ENCODE measurements around the gene TRERF1. TPM values are rescaled to one million over a fixed set of nuclear protein-coding genes. Genes with fewer than 3 reads are reported as not detected.

Gene TRERF1
- total RNA-seq, 2 donors from 2014 or later = 3.5 to 3.8 TPM

DNA sequence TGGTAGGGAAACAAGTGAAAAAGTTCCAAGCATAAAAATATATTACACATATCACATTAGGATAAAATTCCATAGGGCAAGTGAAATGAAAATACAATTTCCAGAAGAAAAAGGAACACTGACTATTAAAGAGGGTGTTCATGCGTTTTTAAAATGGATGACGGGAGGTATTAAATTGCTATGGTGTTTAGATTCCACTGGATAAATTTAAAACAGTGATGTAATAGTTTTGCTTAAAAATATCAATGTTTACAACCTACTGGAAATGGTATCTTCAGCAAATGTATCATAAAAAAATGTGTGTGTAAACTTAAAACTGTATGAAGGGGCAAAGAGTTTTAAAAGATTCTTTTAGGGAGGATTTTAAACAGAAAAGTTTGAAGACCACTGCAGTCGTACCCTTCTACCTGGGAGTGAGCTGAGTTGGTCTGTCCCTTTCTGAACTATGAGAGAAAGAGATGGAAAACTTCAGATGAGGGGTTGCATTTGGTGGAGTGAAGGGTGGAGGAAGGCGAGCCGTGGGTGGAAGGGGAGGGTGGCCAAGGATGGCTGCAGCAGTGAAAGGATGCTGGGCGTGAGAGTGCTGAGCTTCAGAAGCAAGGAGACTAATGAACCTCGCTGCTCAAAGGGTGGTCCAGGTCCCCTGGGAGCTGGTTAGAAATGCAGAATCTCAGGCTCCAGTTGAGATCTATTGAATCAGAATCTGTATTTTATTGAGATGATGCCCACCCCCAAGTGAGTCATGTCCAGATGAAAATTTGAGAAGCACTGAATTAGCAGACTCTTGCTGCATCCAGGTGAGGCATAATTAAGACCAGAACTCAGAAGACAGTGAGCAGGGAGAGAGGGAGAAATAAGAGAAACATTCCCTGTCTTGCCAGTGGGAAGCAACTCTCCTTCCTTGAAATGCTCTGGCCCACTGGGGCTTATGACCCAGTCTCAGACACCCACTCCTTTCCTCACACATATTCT lies 179.6 kb downstream of the TRERF1 start:
- no peaks in the 10 kb centered on the region for H3K4me1 ChIP-seq
- no peak overlapping the region for H3K9ac ChIP-seq (ENCODE audit: low read depth in 2 of 2, low read length in 2 of 2)
- TF ChIP-seq, protein P1, sequence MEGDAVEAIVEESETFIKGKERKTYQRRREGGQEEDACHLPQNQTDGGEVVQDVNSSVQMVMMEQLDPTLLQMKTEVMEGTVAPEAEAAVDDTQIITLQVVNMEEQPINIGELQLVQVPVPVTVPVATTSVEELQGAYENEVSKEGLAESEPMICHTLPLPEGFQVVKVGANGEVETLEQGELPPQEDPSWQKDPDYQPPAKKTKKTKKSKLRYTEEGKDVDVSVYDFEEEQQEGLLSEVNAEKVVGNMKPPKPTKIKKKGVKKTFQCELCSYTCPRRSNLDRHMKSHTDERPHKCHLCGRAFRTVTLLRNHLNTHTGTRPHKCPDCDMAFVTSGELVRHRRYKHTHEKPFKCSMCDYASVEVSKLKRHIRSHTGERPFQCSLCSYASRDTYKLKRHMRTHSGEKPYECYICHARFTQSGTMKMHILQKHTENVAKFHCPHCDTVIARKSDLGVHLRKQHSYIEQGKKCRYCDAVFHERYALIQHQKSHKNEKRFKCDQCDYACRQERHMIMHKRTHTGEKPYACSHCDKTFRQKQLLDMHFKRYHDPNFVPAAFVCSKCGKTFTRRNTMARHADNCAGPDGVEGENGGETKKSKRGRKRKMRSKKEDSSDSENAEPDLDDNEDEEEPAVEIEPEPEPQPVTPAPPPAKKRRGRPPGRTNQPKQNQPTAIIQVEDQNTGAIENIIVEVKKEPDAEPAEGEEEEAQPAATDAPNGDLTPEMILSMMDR (IDR thresholded peaks at IDR 0.05) = no peak
- H3K27me3 ChIP-seq = no peaks in the 10 kb centered on the region
- intact Hi-C loops (cut with DNase I) = no loop called here
- H3K9me3 ChIP-seq = no peaks in the 10 kb centered on the region
- H3K27ac ChIP-seq = no peak overlapping the region
- H3K4me3 ChIP-seq = no peak overlapping the region
- DNase-seq = no peak
- H3K36me3 ChIP-seq = no peaks in the 10 kb centered on the region

DNA sequence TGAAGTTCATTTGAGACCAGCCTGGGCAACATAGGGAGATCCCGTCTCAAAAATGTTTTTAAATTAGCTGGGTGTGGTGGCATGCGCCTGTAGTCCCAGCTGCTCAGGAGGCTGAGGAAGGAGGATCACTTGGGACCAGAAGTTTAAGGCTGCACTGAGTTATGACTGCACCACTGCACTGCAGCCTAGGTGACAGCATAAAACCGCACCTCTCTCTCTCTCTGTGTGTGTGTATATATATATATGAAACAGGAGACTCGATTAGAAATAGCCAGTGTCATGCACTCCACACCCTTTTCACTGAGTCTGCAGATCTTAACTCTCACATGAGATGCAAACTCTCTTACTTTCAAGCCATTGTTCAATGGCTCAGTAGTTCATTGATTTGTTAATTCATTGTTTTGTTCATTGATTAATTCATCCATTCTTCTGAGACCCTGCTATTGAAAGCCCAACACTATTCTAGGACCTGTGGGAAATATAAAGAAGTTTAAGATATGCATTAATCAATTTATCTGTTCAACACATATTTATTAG lies 181.7 kb downstream of the TRERF1 start:
- Histone ChIP-seq H3K9me3 (no peaks in the 10 kb centered on the region), H3K4me3 (no peak overlapping the region), H3K27me3 (no peaks in the 10 kb centered on the region), H3K27ac (no peak overlapping the region), H3K36me3 (no peaks in the 10 kb centered on the region), H3K9ac (ENCODE audit: low read depth in 2 of 2, low read length in 2 of 2) (no peak overlapping the region), H3K4me1 (no peaks in the 10 kb centered on the region)
- DNase-seq = no peak
- intact Hi-C loops (cut with DNase I) = no loop called here
- TF ChIP-seq, protein P1 (IDR thresholded peaks at IDR 0.05) = no peak

DNA sequence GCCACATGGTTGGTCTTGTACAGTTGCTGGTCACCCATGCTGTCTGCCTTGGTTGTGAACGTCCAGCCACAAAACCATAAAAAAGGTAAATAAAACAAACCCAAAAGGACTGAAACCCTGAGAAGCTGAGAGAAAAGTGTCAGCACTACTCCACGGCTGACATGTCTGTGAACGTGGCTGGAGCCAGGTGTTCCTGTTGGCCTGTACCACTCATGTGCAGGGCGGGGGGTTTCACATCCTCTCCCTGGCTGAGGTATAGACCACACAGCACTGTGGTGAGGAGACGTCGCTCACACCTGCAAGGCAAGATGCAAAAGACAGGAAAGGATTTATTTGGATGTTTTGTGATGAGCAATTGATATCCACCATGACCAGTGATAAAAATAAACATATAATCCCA lies 182.2 kb downstream of the TRERF1 start:
- no peak overlapping the region for H3K4me3 ChIP-seq
- H3K27me3 ChIP-seq = no peaks in the 10 kb centered on the region
- intact Hi-C loops (cut with DNase I) = no loop called here
- TF ChIP-seq, protein P1 (IDR thresholded peaks at IDR 0.05) = no peak
- H3K36me3 ChIP-seq = no peaks in the 10 kb centered on the region
- no peak for DNase-seq
- no peak overlapping the region for H3K27ac ChIP-seq
- no peaks in the 10 kb centered on the region for H3K9me3 ChIP-seq
- no peaks in the 10 kb centered on the region for H3K4me1 ChIP-seq
- no peak overlapping the region for H3K9ac ChIP-seq (ENCODE audit: low read depth in 2 of 2, low read length in 2 of 2)

DNA sequence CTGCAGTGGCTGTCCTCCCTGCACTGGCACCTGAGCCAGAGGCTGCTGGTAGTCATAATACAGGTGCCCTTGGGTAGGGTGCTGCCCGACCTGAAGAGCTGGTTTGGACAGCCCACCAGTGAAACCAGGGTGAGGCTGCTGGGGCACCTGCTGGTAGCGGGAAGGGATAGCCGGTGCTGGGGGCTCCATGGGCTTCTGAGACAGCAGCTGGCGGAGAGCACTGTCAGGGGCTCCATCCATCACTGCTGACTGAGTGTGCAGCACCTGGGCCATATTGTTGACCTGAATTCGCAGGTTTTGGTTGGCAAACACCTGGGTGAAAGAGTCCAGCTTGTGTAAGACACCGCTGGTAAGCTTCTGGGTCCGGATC lies 182.9 kb downstream of the TRERF1 start:
- no peaks in the 10 kb centered on the region for H3K36me3 ChIP-seq
- no peaks in the 10 kb centered on the region for H3K9me3 ChIP-seq
- no peak overlapping the region for H3K9ac ChIP-seq (ENCODE audit: low read depth in 2 of 2, low read length in 2 of 2)
- no peak overlapping the region for H3K4me3 ChIP-seq
- intact Hi-C loops (cut with DNase I) = no loop called here
- TF ChIP-seq, protein P1 (IDR thresholded peaks at IDR 0.05) = no peak
- no peaks in the 10 kb centered on the region for H3K4me1 ChIP-seq
- H3K27ac ChIP-seq = no peak overlapping the region
- no peaks in the 10 kb centered on the region for H3K27me3 ChIP-seq
- DNase-seq = no peak

DNA sequence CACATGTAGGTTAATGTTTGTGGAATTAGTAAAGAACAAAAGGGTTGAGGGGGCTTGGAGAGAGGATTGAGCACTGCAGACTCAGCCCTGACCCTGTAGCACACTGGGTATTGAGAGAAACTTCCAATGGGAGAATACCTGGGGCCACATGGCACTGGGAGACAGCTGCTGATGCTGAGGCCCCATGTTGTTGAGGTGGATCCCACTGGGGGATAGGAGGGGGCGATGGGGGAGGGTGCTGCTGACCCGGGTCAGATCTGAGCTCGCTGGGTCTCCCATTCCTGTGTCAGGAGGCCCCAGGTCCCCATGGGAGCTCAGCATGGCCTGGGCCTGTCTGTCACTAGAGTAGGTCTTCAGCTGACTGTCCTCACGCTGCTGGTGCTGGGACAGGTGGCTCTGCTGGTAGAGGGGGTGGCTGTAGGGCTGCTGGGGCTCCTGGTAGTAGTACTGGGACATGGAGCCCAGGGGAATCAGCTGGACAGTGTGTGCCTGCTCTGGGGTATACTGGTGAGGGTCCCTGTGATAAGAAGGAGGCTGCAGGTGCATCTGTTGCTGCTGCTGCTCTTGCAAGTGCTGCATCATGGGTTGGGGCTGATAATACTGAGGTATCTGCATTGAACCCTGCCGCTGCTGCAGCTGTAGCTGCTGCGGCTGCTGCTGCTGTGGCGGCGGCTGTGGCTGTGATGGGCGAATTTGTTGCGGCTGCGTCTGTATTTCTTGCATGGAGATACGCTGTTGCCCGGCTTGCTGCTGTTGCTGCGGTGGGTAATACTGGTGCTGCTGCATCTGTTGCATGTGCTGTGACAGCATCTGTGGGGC lies 183.5 kb downstream of the TRERF1 start:
- TF ChIP-seq, protein P1 (IDR thresholded peaks at IDR 0.05) = no peak
- H3K9me3 ChIP-seq = no peaks in the 10 kb centered on the region
- no peak overlapping the region for H3K4me3 ChIP-seq
- H3K9ac ChIP-seq (ENCODE audit: low read depth in 2 of 2, low read length in 2 of 2) = no peak overlapping the region
- no peak overlapping the region for H3K27ac ChIP-seq
- DNase-seq = no peak
- intact Hi-C loops (cut with DNase I) = no loop called here
- H3K36me3 ChIP-seq = no peaks in the 10 kb centered on the region
- H3K4me1 ChIP-seq = no peaks in the 10 kb centered on the region
- H3K27me3 ChIP-seq = no peaks in the 10 kb centered on the region
